HEK293 (cell line): ENCODE data around the gene CHST12.

Experiments used
- CTCF ChIA-PET: fragments of 350-600 bp; formaldehyde crosslinking; extraction: SDS; loops from one replicate; lab custom pipeline; 2021; ENCODE audit warnings: antibody characterized with exemption; lab: Yijun Ruan, JAX
- POLR2A ChIA-PET: fragments of 300-600 bp; formaldehyde crosslinking; extraction: SDS; loops from one replicate; lab custom pipeline; 2020; ENCODE audit warnings: antibody characterized with exemption, inconsistent platforms; lab: Yijun Ruan, JAX
- H3K27ac ChIP-seq: fragments of 200-500 bp; sonication (Bioruptor generic); 2 replicates; pipeline ENCODE4 v1.5.1; 2014; ENCODE audit warnings: low read depth, low read length, control low read depth, inconsistent platforms; ENCODE audit errors: extremely low read depth
- H3K36me3 ChIP-seq, 2 experiments: fragments of 200-500 bp in 1 of 2; sonication (Bioruptor generic) in 1 of 2; 1 replicate in 1 of 2; 2 replicates in 1 of 2; pipeline ENCODE4 v1.5.1; 2014 to 2017; ENCODE audit warnings: inconsistent platforms in 2 of 2, low read length in 2 of 2; ENCODE audit not compliant: control insufficient read depth in 2 of 2, insufficient read depth in 1 of 2
- H3K4me1 ChIP-seq: fragments of 200-500 bp; sonication (Bioruptor generic); 2 replicates; pipeline ENCODE4 v1.5.1; 2014; ENCODE audit warnings: mild to moderate bottlenecking, low read length, inconsistent platforms; ENCODE audit not compliant: control insufficient read depth, insufficient read depth
- H3K4me3 ChIP-seq: 2 replicates; pipeline ENCODE4 v1.5.1; 2011; ENCODE audit warnings: low read depth, mild to moderate bottlenecking, control low read depth, low read length, moderate library complexity
- H3K9me3 ChIP-seq: fragments of 200-500 bp; sonication (Bioruptor generic); 2 replicates; pipeline ENCODE4 v1.5.1; 2014; ENCODE audit warnings: low read depth, low read length, inconsistent platforms; ENCODE audit not compliant: control insufficient read depth, insufficient read depth
- MYNN ChIP-seq: fragments of 450-650 bp; formaldehyde crosslinking; IDR thresholded peaks from 2 replicates; pipeline ENCODE4 v1.5.1; 2016; ENCODE audit warnings: missing biosample characterization, missing genetic modification characterization, borderline replicate concordance
- RBAK ChIP-seq: fragments of 450-650 bp; formaldehyde crosslinking; IDR thresholded peaks from 2 replicates; pipeline ENCODE4 v1.5.1; 2016; ENCODE audit warnings: missing biosample characterization, missing genetic modification characterization
- REPIN1 ChIP-seq: fragments of 450-650 bp; formaldehyde crosslinking; IDR thresholded peaks from 2 replicates; pipeline ENCODE4 v1.5.1; 2017; ENCODE audit warnings: missing biosample characterization, missing genetic modification characterization, low read depth
- ZBTB17 ChIP-seq: fragments of 450-650 bp; formaldehyde crosslinking; IDR thresholded peaks from 2 replicates; pipeline ENCODE4 v1.5.1; 2016; ENCODE audit warnings: missing biosample characterization, missing genetic modification characterization
- ZFP3 ChIP-seq: fragments of 450-650 bp; formaldehyde crosslinking; IDR thresholded peaks from 2 replicates; pipeline ENCODE4 v1.5.1; 2016; ENCODE audit warnings: low read depth, missing biosample characterization, missing genetic modification characterization
- ZNF169 ChIP-seq: fragments of 450-650 bp; formaldehyde crosslinking; IDR thresholded peaks from 2 replicates; pipeline ENCODE4 v1.5.1; 2016; ENCODE audit warnings: missing biosample characterization, missing genetic modification characterization
- ZNF184 ChIP-seq: fragments of 450-650 bp; IDR thresholded peaks from 2 replicates; pipeline ENCODE4 v1.5.1; 2018; ENCODE audit warnings: missing biosample characterization, mild to moderate bottlenecking, missing genetic modification characterization
- ZNF2 ChIP-seq: fragments of 450-650 bp; formaldehyde crosslinking; IDR thresholded peaks from 2 replicates; pipeline ENCODE4 v1.5.1; 2016; ENCODE audit warnings: missing biosample characterization, missing genetic modification characterization
- ZNF596 ChIP-seq: fragments of 450-650 bp; IDR thresholded peaks from 2 replicates; pipeline ENCODE4 v1.5.0; 2018; ENCODE audit warnings: missing biosample characterization, mild to moderate bottlenecking, missing genetic modification characterization, moderate library complexity
- ZNF623 ChIP-seq: fragments of 450-650 bp; formaldehyde crosslinking; IDR thresholded peaks from 2 replicates; pipeline ENCODE4 v1.5.1; 2016; ENCODE audit warnings: missing biosample characterization, missing genetic modification characterization
- ZNF629 ChIP-seq: fragments of 450-650 bp; formaldehyde crosslinking; IDR thresholded peaks from 2 replicates; pipeline ENCODE4 v1.5.1; 2017; ENCODE audit warnings: missing biosample characterization, missing genetic modification characterization
- ZNF670 ChIP-seq: fragments of 450-650 bp; formaldehyde crosslinking; IDR thresholded peaks from 2 replicates; pipeline ENCODE4 v1.5.1; 2016; ENCODE audit warnings: missing biosample characterization, missing genetic modification characterization, low read depth
- ZNF768 ChIP-seq: fragments of 450-650 bp; formaldehyde crosslinking; IDR thresholded peaks from 2 replicates; pipeline ENCODE4 v1.5.1; 2018; ENCODE audit warnings: missing biosample characterization, mild to moderate bottlenecking, missing genetic modification characterization
- ZNF776 ChIP-seq: fragments of 450-650 bp; formaldehyde crosslinking; IDR thresholded peaks from 2 replicates; pipeline ENCODE4 v1.5.0; 2017; ENCODE audit warnings: missing biosample characterization, missing genetic modification characterization, borderline replicate concordance
- ZSCAN23 ChIP-seq: fragments of 450-650 bp; formaldehyde crosslinking; IDR thresholded peaks from 2 replicates; pipeline ENCODE4 v1.5.1; 2016; ENCODE audit warnings: missing biosample characterization, missing genetic modification characterization
- TF ChIP-seq, protein P1 (sequence below): fragments of 450-650 bp; formaldehyde crosslinking; IDR thresholded peaks from 2 replicates; pipeline ENCODE4 v1.5.1; 2017; ENCODE audit warnings: missing biosample characterization, mild to moderate bottlenecking, missing genetic modification characterization, moderate library complexity
- TF ChIP-seq, protein P2 (sequence below): fragments of 450-650 bp; formaldehyde crosslinking; IDR thresholded peaks from 2 replicates; pipeline ENCODE4 v1.5.1; 2016; ENCODE audit warnings: missing biosample characterization, missing genetic modification characterization
- TF ChIP-seq, protein P3 (sequence below): fragments of 450-650 bp; formaldehyde crosslinking; IDR thresholded peaks from 2 replicates; pipeline ENCODE4 v1.5.1; 2016; ENCODE audit warnings: missing biosample characterization, missing genetic modification characterization
- TF ChIP-seq, protein P4 (sequence below): fragments of 450-650 bp; IDR thresholded peaks from 2 replicates; pipeline ENCODE4 v1.5.1; 2018; ENCODE audit warnings: missing biosample characterization, missing genetic modification characterization
- TF ChIP-seq, protein P5 (sequence below): fragments of 450-650 bp; formaldehyde crosslinking; IDR thresholded peaks from 2 replicates; pipeline ENCODE4 v1.5.1; 2016; ENCODE audit warnings: missing biosample characterization, missing genetic modification characterization, borderline replicate concordance
- TF ChIP-seq, protein P6 (sequence below): fragments of 450-650 bp; formaldehyde crosslinking; conservative IDR thresholded peaks from 2 replicates; pipeline ENCODE4 v1.5.1; 2016; ENCODE audit warnings: low read depth, missing biosample characterization, missing genetic modification characterization

The CHST12 gene

DNA sequence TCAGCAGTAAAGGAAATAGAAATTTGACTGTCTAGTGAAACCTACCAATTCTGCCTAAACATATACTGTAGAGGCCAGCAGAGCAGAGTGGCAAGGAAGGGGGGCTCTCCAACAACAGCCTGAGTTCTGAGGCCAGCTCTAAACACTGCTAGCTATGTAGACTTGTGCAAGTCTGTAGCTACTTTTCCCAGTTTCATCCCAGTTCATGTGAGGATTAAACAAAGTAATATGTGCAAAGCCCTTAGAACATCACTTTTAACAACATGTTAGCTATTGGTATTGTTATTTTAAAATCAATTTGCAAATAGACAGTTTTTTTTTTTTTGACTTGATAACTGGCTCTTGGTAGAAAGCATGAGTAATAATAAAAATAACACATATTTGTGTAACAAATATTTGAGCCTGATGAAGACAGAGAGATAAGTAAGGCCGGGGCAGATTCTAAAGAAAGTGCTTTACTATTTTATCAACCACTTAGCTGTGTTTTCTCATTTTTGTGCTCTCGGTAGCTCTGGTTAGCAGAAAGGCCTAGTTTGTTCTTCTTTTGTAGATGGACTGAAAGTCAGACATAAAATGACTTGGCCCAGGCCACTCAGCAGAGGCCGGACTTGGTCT, 9.3 kb downstream of the CHST12 start:
- Histone ChIP-seq H3K27ac (no peak overlapping the region), H3K36me3 (no peaks in the 10 kb centered on the region), H3K4me1 (peaks cover 29% of the 10 kb centered on the region), H3K4me3 (no peak overlapping the region), H3K9me3 (no peaks in the 10 kb centered on the region)
- CTCF ChIA-PET: interaction anchor here (0.5 to 2.1 kb wide), 5 partner anchors 19 to 827 kb away, joined by 3 to 10 read pairs (median 4); no protein-coding TSS in a partner anchor
- POLR2A ChIA-PET: interaction anchor here (0.6 to 1.1 kb wide), 2 partner anchors 8 to 9 kb away, joined by 3 read pairs; partner anchors contain the start of gene CHST12
- TF ChIP-seq, protein P1, sequence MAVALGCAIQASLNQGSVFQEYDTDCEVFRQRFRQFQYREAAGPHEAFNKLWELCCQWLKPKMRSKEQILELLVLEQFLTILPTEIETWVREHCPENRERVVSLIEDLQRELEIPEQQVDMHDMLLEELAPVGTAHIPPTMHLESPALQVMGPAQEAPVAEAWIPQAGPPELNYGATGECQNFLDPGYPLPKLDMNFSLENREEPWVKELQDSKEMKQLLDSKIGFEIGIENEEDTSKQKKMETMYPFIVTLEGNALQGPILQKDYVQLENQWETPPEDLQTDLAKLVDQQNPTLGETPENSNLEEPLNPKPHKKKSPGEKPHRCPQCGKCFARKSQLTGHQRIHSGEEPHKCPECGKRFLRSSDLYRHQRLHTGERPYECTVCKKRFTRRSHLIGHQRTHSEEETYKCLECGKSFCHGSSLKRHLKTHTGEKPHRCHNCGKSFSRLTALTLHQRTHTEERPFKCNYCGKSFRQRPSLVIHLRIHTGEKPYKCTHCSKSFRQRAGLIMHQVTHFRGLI (tag by site-specific recombination): no peak
- TF ChIP-seq ZNF623: no peak
- TF ChIP-seq, protein P2, sequence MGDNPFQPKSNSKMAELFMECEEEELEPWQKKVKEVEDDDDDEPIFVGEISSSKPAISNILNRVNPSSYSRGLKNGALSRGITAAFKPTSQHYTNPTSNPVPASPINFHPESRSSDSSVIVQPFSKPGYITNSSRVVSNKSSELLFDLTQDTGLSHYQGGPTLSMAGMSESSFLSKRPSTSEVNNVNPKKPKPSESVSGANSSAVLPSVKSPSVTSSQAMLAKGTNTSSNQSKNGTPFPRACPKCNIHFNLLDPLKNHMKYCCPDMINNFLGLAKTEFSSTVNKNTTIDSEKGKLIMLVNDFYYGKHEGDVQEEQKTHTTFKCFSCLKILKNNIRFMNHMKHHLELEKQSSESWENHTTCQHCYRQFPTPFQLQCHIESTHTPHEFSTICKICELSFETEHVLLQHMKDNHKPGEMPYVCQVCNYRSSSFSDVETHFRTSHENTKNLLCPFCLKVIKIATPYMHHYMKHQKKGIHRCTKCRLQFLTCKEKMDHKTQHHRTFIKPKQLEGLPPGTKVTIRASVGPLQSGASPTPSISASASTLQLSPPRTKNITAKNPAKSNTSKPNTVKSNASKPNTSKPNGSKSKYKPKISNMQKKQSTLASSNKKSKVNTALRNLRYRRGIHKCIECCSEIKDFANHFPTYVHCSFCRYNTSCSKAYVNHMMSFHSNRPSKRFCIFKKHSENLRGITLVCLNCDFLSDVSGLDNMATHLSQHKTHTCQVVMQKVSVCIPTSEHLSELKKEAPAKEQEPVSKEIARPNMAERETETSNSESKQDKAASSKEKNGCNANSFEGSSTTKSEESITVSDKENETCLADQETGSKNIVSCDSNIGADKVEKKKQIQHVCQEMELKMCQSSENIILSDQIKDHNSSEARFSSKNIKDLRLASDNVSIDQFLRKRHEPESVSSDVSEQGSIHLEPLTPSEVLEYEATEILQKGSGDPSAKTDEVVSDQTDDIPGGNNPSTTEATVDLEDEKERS (tag by site-specific recombination): no peak
- TF ChIP-seq ZNF768 (tag by site-specific recombination): no peak
- no peak for TF ChIP-seq ZNF670
- TF ChIP-seq, protein P3, sequence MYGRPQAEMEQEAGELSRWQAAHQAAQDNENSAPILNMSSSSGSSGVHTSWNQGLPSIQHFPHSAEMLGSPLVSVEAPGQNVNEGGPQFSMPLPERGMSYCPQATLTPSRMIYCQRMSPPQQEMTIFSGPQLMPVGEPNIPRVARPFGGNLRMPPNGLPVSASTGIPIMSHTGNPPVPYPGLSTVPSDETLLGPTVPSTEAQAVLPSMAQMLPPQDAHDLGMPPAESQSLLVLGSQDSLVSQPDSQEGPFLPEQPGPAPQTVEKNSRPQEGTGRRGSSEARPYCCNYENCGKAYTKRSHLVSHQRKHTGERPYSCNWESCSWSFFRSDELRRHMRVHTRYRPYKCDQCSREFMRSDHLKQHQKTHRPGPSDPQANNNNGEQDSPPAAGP (tag by site-specific recombination): no peak
- TF ChIP-seq ZNF2 (tag by site-specific recombination): no peak
- TF ChIP-seq ZNF184 (tag by site-specific recombination): no peak
- no peak for TF ChIP-seq ZFP3 (tag by site-specific recombination)
- TF ChIP-seq REPIN1: no peak

DNA sequence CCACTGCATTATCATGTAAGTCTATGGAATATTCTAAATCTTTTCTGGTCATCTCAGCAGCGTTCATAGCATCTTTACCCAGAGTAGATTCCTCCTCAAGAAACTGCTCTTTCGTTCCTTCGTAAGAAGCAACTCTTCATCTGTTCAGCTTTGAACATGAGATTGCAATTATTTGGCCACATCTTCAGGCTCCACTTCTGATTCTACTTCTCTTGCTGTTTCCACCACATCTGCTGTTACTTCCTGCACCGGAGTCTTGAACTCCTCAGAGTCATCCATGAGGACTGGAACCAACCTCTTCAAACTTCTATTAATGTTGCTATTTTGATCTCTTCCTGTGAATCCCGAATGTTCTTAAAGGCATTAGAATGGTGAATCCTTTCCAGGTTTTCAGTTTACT, 12.7 kb downstream of the CHST12 start:
- peaks cover 0 to 3% of the 10 kb centered on the region in 2 experiments; a peak in 1 of 3 replicates for H3K36me3 ChIP-seq
- no peak for TF ChIP-seq ZFP3 (tag by site-specific recombination)
- no peak for TF ChIP-seq MYNN
- TF ChIP-seq ZNF776: no peak
- no peak for TF ChIP-seq RBAK (tag by site-specific recombination)
- no peak for TF ChIP-seq ZNF629
- TF ChIP-seq, protein P4, sequence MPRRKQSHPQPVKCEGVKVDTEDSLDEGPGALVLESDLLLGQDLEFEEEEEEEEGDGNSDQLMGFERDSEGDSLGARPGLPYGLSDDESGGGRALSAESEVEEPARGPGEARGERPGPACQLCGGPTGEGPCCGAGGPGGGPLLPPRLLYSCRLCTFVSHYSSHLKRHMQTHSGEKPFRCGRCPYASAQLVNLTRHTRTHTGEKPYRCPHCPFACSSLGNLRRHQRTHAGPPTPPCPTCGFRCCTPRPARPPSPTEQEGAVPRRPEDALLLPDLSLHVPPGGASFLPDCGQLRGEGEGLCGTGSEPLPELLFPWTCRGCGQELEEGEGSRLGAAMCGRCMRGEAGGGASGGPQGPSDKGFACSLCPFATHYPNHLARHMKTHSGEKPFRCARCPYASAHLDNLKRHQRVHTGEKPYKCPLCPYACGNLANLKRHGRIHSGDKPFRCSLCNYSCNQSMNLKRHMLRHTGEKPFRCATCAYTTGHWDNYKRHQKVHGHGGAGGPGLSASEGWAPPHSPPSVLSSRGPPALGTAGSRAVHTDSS (tag by site-specific recombination): no peak
- no peak for TF ChIP-seq ZBTB17 (tag by site-specific recombination)
- TF ChIP-seq, protein P5, sequence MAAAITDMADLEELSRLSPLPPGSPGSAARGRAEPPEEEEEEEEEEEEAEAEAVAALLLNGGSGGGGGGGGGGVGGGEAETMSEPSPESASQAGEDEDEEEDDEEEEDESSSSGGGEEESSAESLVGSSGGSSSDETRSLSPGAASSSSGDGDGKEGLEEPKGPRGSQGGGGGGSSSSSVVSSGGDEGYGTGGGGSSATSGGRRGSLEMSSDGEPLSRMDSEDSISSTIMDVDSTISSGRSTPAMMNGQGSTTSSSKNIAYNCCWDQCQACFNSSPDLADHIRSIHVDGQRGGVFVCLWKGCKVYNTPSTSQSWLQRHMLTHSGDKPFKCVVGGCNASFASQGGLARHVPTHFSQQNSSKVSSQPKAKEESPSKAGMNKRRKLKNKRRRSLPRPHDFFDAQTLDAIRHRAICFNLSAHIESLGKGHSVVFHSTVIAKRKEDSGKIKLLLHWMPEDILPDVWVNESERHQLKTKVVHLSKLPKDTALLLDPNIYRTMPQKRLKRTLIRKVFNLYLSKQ (tag by site-specific recombination): no peak
- TF ChIP-seq, protein P6, sequence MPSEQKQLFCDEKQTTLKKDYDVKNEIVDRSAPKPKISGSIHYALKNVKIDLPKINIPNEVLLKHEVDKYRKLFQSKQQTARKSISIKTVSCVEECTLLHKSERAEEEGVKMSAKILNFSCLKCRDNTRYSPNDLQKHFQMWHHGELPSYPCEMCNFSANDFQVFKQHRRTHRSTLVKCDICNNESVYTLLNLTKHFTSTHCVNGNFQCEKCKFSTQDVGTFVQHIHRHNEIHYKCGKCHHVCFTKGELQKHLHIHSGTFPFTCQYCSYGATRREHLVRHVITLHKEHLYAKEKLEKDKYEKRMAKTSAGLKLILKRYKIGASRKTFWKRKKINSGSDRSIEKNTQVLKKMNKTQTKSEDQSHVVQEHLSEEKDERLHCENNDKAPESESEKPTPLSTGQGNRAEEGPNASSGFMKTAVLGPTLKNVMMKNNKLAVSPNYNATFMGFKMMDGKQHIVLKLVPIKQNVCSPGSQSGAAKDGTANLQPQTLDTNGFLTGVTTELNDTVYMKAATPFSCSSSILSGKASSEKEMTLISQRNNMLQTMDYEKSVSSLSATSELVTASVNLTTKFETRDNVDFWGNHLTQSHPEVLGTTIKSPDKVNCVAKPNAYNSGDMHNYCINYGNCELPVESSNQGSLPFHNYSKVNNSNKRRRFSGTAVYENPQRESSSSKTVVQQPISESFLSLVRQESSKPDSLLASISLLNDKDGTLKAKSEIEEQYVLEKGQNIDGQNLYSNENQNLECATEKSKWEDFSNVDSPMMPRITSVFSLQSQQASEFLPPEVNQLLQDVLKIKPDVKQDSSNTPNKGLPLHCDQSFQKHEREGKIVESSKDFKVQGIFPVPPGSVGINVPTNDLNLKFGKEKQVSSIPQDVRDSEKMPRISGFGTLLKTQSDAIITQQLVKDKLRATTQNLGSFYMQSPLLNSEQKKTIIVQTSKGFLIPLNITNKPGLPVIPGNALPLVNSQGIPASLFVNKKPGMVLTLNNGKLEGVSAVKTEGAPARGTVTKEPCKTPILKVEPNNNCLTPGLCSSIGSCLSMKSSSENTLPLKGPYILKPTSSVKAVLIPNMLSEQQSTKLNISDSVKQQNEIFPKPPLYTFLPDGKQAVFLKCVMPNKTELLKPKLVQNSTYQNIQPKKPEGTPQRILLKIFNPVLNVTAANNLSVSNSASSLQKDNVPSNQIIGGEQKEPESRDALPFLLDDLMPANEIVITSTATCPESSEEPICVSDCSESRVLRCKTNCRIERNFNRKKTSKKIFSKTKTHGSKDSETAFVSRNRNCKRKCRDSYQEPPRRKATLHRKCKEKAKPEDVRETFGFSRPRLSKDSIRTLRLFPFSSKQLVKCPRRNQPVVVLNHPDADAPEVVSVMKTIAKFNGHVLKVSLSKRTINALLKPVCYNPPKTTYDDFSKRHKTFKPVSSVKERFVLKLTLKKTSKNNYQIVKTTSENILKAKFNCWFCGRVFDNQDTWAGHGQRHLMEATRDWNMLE: no peak
- TF ChIP-seq ZNF596 (tag by site-specific recombination): no peak
- no peak for TF ChIP-seq ZSCAN23 (tag by site-specific recombination)
- no peak for TF ChIP-seq ZNF169 (tag by site-specific recombination)

More for the DNA sequence above, 12.7 kb downstream of the CHST12 start:
- H3K4me1 ChIP-seq: peaks cover 13% of the 10 kb centered on the region
- CTCF ChIA-PET: interaction anchor here (0.5 kb wide), 1 partner anchor 17 kb away, joined by 3 read pairs; no protein-coding TSS in a partner anchor
- POLR2A ChIA-PET: no interaction called here
- H3K9me3 ChIP-seq: no peaks in the 10 kb centered on the region
- no peak overlapping the region for H3K27ac ChIP-seq
- no peak overlapping the region for H3K4me3 ChIP-seq
